Fibroblast of lung (primary cell): ENCODE measurements around the gene SH3RF1. TPM values are rescaled to one million over a fixed set of nuclear protein-coding genes. Genes with fewer than 3 reads are reported as not detected.
A peak's percentile ranks its signal among the peaks of the same experiment; 100 is the strongest.

Source experiments
- DNase-seq, 2 donors: peaks; one replicate each; pipeline versions ENCODE4 v3.0.0 to v3.0.0-alpha.2; 2010; ENCODE audit warnings: low read depth in 2 of 2
- H2AFZ ChIP-seq: 2 replicates; pipeline ENCODE4 v1.5.1; 2012; ENCODE audit warnings: low read length, control low read depth, inconsistent platforms
- H3K27ac ChIP-seq: 2 replicates; pipeline ENCODE4 v1.5.1; 2011; ENCODE audit warnings: low read length, control low read depth; ENCODE audit not compliant: insufficient read depth
- H3K27me3 ChIP-seq: 2 replicates; pipeline ENCODE4 v1.5.1; 2011; ENCODE audit warnings: mild to moderate bottlenecking, low read length; ENCODE audit not compliant: control insufficient read depth, insufficient read depth
- H3K36me3 ChIP-seq: 2 replicates; pipeline ENCODE4 v1.5.1; 2011; ENCODE audit warnings: low read length; ENCODE audit not compliant: control insufficient read depth, insufficient read depth
- H3K4me1 ChIP-seq: 2 replicates; pipeline ENCODE4 v1.5.1; 2011; ENCODE audit warnings: low read length; ENCODE audit not compliant: control insufficient read depth, insufficient read depth; ENCODE audit errors: extremely low read depth
- H3K4me2 ChIP-seq: 2 replicates; pipeline ENCODE4 v1.5.1; 2011; ENCODE audit warnings: low read length, control low read depth; ENCODE audit not compliant: insufficient read depth; ENCODE audit errors: extremely low read depth
- H3K4me3 ChIP-seq, 4 experiments: fragments of 200-600 bp in 1 of 4; sonication (generic) in 1 of 4; replicated peaks in 1 of 4; 2 replicates each; pipeline ENCODE4 v1.5.1; 2011 to 2016; ENCODE audit warnings: low read length in 4 of 4, low read depth in 3 of 4, mild to moderate bottlenecking in 3 of 4, control low read depth in 2 of 4, inconsistent platforms in 1 of 4, mixed read lengths in 1 of 4; ENCODE audit not compliant: insufficient read depth in 1 of 4; ENCODE audit errors: control extremely low read depth in 1 of 4
- H3K79me2 ChIP-seq: 2 replicates; pipeline ENCODE4 v1.5.1; 2012; ENCODE audit warnings: mild to moderate bottlenecking, low read length, inconsistent platforms; ENCODE audit not compliant: control insufficient read depth, insufficient read depth
- H3K9ac ChIP-seq: 2 replicates; pipeline ENCODE4 v1.5.1; 2011; ENCODE audit warnings: mild to moderate bottlenecking, low read length, control low read depth; ENCODE audit not compliant: insufficient read depth
- H3K9me3 ChIP-seq: 2 replicates; pipeline ENCODE4 v1.5.1; 2012; ENCODE audit warnings: low read depth, low read length; ENCODE audit not compliant: control insufficient read depth, insufficient read depth
- H4K20me1 ChIP-seq: 2 replicates; pipeline ENCODE4 v1.5.1; 2011; ENCODE audit warnings: low read length; ENCODE audit not compliant: control insufficient read depth, insufficient read depth; ENCODE audit errors: extremely low read depth
- CTCF ChIP-seq, 2 donors: IDR thresholded peaks in 1 of 2; conservative IDR thresholded peaks in 1 of 2; 1 replicate in 1 of 2; 2 replicates in 1 of 2; pipeline ENCODE4 v1.5.1; 2011 to 2012; ENCODE audit warnings: low read length in 2 of 2, control low read depth in 1 of 2, inconsistent platforms in 1 of 2, low read depth in 1 of 2, mild to moderate bottlenecking in 1 of 2
- EZH2 ChIP-seq: IDR thresholded peaks from 2 replicates; pipeline ENCODE4 v1.5.1; 2012; ENCODE audit warnings: low read length, control low read depth, mild to moderate bottlenecking; ENCODE audit errors: missing control alignments
- polyA plus RNA-seq, 2 donors: library from polyadenylated mRNA; depleted of rRNA in 1 of 2; stranded (reverse) in 1 of 2; unstranded in 1 of 2; fragments of >200 nt; gene quantifications; 2 replicates each; pipeline ENCODE4 v1.2.1, GENCODE V29; 2011 to 2012; ENCODE audit warnings: missing spikeins in 1 of 2
- total RNA-seq: library from RNA; depleted of rRNA; stranded (reverse); fragments of >200 nt; gene quantifications from 2 replicates; pipeline ENCODE4 v1.2.1, GENCODE V29; 2014

Gene SH3RF1
- total and polyA plus RNA-seq, 2 donors (not counting 1 experiment from before 2014, with no cell fraction given) = 13.0 to 18.8 TPM

GRCh38 chr4:169188204-169188603 lies 82.6 kb downstream of the SH3RF1 start:
- Histone ChIP-seq H2AFZ (no peak overlapping the region), H3K27ac (no peak overlapping the region), H3K9me3 (no peaks in the 10 kb centered on the region), H3K4me3 (no peak overlapping the region), H3K9ac (no peak overlapping the region), H3K4me1 (peaks cover 5% of the 10 kb centered on the region), H4K20me1 (no peaks in the 10 kb centered on the region), H3K79me2 (peaks cover 51% of the 10 kb centered on the region), H3K4me2 (no peak overlapping the region), H3K27me3 (no peaks in the 10 kb centered on the region), H3K36me3 (no peaks in the 10 kb centered on the region)
- TF ChIP-seq CTCF (conservative IDR thresholded peaks at IDR 0.05 in 1 of 2, IDR thresholded peaks at IDR 0.05 in 1 of 2; ENCODE audit: low read depth in 1 of 2, low read length in 2 of 2) (no peak), EZH2 (no peak)
- no peak for DNase-seq

- Histone ChIP-seq H3K79me2 (peaks cover 49% of the 10 kb centered on the region), H3K27me3 (no peaks in the 10 kb centered on the region), H4K20me1 (no peaks in the 10 kb centered on the region), H3K9ac (no peak overlapping the region), H3K4me2 (no peak overlapping the region), H3K4me3 (no peak overlapping the region), H3K36me3 (no peaks in the 10 kb centered on the region), H3K27ac (no peak overlapping the region), H2AFZ (no peak overlapping the region), H3K9me3 (no peaks in the 10 kb centered on the region), H3K4me1 (peaks cover 5% of the 10 kb centered on the region)
- DNase-seq = no peak
- peak in 1 of 2 donors; percentile 23 for TF ChIP-seq CTCF (conservative IDR thresholded peaks at IDR 0.05 in 1 of 2, IDR thresholded peaks at IDR 0.05 in 1 of 2; ENCODE audit: low read depth in 1 of 2, low read length in 2 of 2)
- TF ChIP-seq EZH2 = no peak
These were observed 85.4 kb downstream of the SH3RF1 start for GRCh38 chr4:169185133-169185956.

GRCh38 chr4:169184686-169185085 lies 86.1 kb downstream of the SH3RF1 start:
- Histone ChIP-seq H2AFZ (no peak overlapping the region), H3K4me2 (no peak overlapping the region), H4K20me1 (no peaks in the 10 kb centered on the region), H3K36me3 (no peaks in the 10 kb centered on the region), H3K9me3 (no peaks in the 10 kb centered on the region), H3K4me3 (no peak overlapping the region), H3K27ac (no peak overlapping the region), H3K4me1 (peaks cover 5% of the 10 kb centered on the region), H3K27me3 (no peaks in the 10 kb centered on the region), H3K79me2 (peaks cover 48% of the 10 kb centered on the region), H3K9ac (no peak overlapping the region)
- no peak for DNase-seq
- TF ChIP-seq EZH2 (no peak), CTCF (conservative IDR thresholded peaks at IDR 0.05 in 1 of 2, IDR thresholded peaks at IDR 0.05 in 1 of 2; ENCODE audit: low read depth in 1 of 2, low read length in 2 of 2) (no peak)
